H9 (cell line): ENCODE results near the gene ADRB1. TPM values are rescaled to one million over a fixed set of nuclear protein-coding genes. Genes with fewer than 3 reads are reported as not detected.

ENCODE experiments used
- DNase-seq: peaks from one replicate; pipeline ENCODE4 v3.0.0-alpha.2; 2017
- H2AFZ ChIP-seq: one replicate; pipeline ENCODE4 v1.6.1; 2013; ENCODE audit warnings: mild to moderate bottlenecking, low read length, control low read depth, moderate library complexity
- H2AK5ac ChIP-seq: 2 replicates; pipeline ENCODE4 v1.6.1; 2013; ENCODE audit warnings: low read length, control low read depth, mixed read lengths; ENCODE audit not compliant: insufficient read length
- H2BK120ac ChIP-seq: one replicate; pipeline ENCODE4 v1.6.1; 2013; ENCODE audit warnings: low read depth, mild to moderate bottlenecking, low read length, control low read depth, inconsistent platforms; ENCODE audit not compliant: poor library complexity, severe bottlenecking
- H2BK12ac ChIP-seq: 2 replicates; pipeline ENCODE4 v1.6.1; 2013; ENCODE audit warnings: low read length, control low read depth, mixed read lengths, low read depth; ENCODE audit not compliant: insufficient read length
- H2BK15ac ChIP-seq: 2 replicates; pipeline ENCODE4 v1.6.1; 2013; ENCODE audit warnings: low read depth, low read length, control low read depth
- H2BK20ac ChIP-seq: one replicate; pipeline ENCODE4 v1.6.1; 2013; ENCODE audit warnings: low read depth, mild to moderate bottlenecking, low read length, control low read depth, inconsistent platforms; ENCODE audit not compliant: poor library complexity, severe bottlenecking
- H2BK5ac ChIP-seq: 2 replicates; pipeline ENCODE4 v1.6.1; 2013; ENCODE audit warnings: low read length, control low read depth, mixed read lengths; ENCODE audit not compliant: insufficient read length
- H3K14ac ChIP-seq: 2 replicates; pipeline ENCODE4 v1.6.1; 2013; ENCODE audit warnings: low read length, control low read depth; ENCODE audit not compliant: insufficient read depth
- H3K18ac ChIP-seq: 2 replicates; pipeline ENCODE4 v1.6.1; 2013; ENCODE audit warnings: low read depth, mild to moderate bottlenecking, mixed read lengths, low read length, control low read depth; ENCODE audit not compliant: insufficient read length
- H3K23ac ChIP-seq: 2 replicates; pipeline ENCODE4 v1.6.1; 2013; ENCODE audit warnings: low read length, control low read depth, mixed read lengths, low read depth; ENCODE audit not compliant: insufficient read length
- H3K23me2 ChIP-seq: 2 replicates; pipeline ENCODE4 v1.6.1; 2013; ENCODE audit warnings: low read depth, mild to moderate bottlenecking, mixed read lengths, low read length, control low read depth; ENCODE audit not compliant: insufficient read length, poor library complexity, severe bottlenecking
- H3K27ac ChIP-seq: 2 replicates; pipeline ENCODE4 v1.5.1; 2013; ENCODE audit warnings: low read length, control low read depth, mixed read lengths, low read depth; ENCODE audit not compliant: insufficient read length
- H3K27me3 ChIP-seq: 2 replicates; pipeline ENCODE4 v1.6.1; 2013; ENCODE audit warnings: low read length, control low read depth, inconsistent platforms; ENCODE audit not compliant: insufficient read depth
- H3K4ac ChIP-seq: 2 replicates; pipeline ENCODE4 v1.6.1; 2013; ENCODE audit warnings: low read depth, mild to moderate bottlenecking, control low read depth, inconsistent platforms, low read length, moderate library complexity
- H3K4me1 ChIP-seq: 2 replicates; pipeline ENCODE4 v1.6.1; 2013; ENCODE audit warnings: low read length, control low read depth, inconsistent platforms; ENCODE audit not compliant: insufficient read depth
- H3K4me2 ChIP-seq: 2 replicates; pipeline ENCODE4 v1.6.1; 2013; ENCODE audit warnings: low read length, control low read depth, mixed read lengths; ENCODE audit not compliant: insufficient read length, insufficient read depth
- H3K56ac ChIP-seq: 2 replicates; pipeline ENCODE4 v1.6.1; 2013; ENCODE audit warnings: low read depth, mild to moderate bottlenecking, mixed read lengths, low read length, control low read depth; ENCODE audit not compliant: insufficient read length
- H3K79me1 ChIP-seq: 2 replicates; pipeline ENCODE4 v1.6.1; 2013; ENCODE audit warnings: low read depth, mild to moderate bottlenecking, moderate library complexity, low read length, control low read depth, inconsistent platforms; ENCODE audit not compliant: insufficient read depth, poor library complexity, severe bottlenecking
- H3K79me2 ChIP-seq: 2 replicates; pipeline ENCODE4 v1.6.1; 2013; ENCODE audit warnings: low read length, control low read depth, inconsistent platforms; ENCODE audit not compliant: insufficient read depth
- H3K9ac ChIP-seq: 2 replicates; pipeline ENCODE4 v1.6.1; 2013; ENCODE audit warnings: low read length, control low read depth, mixed read lengths; ENCODE audit not compliant: insufficient read length; ENCODE audit errors: extremely low read depth
- H3K9me3 ChIP-seq: one replicate; pipeline ENCODE4 v1.6.1; 2013; ENCODE audit warnings: low read depth, low read length, inconsistent platforms; ENCODE audit not compliant: control insufficient read depth
- H3T11ph ChIP-seq: one replicate; pipeline ENCODE4 v1.6.1; 2013; ENCODE audit warnings: mild to moderate bottlenecking, low read length, control low read depth, inconsistent platforms
- H4K20me1 ChIP-seq: one replicate; pipeline ENCODE4 v1.6.1; 2013; ENCODE audit not compliant: control insufficient read depth, insufficient read length, insufficient read depth
- H4K5ac ChIP-seq: 2 replicates; pipeline ENCODE4 v1.6.1; 2013; ENCODE audit warnings: low read depth, mild to moderate bottlenecking, mixed read lengths, low read length, control low read depth; ENCODE audit not compliant: insufficient read length
- H4K8ac ChIP-seq: replicated peaks from 2 replicates; pipeline ENCODE4 v1.6.1; 2013; ENCODE audit warnings: low read length, control low read depth, mixed read lengths, low read depth; ENCODE audit not compliant: insufficient read length
- H4K91ac ChIP-seq: 2 replicates; pipeline ENCODE4 v1.6.1; 2013; ENCODE audit warnings: low read depth, mild to moderate bottlenecking, moderate library complexity, mixed read lengths, low read length, control low read depth; ENCODE audit not compliant: insufficient read length
- H3K27ac Mint-ChIP-seq, 3 experiments: 2 replicates in 2 of 3; 3 replicates in 1 of 3; pipeline ENCODE4 v1.8.0; 2020 to 2021; ENCODE audit warnings: mixed read lengths in 3 of 3, mild to moderate bottlenecking in 1 of 3, moderate library complexity in 1 of 3
- H3K27me3 Mint-ChIP-seq: 2 replicates; pipeline ENCODE4 v1.8.0; 2021; ENCODE audit warnings: low read depth, mild to moderate bottlenecking, moderate library complexity, mixed read lengths
- H3K36me3 Mint-ChIP-seq, 3 experiments: 2 replicates in 2 of 3; 3 replicates in 1 of 3; pipeline ENCODE4 v1.8.0; 2020 to 2021; ENCODE audit warnings: low read depth in 3 of 3, mixed read lengths in 3 of 3; ENCODE audit not compliant: insufficient read depth in 1 of 3
- H3K4me1 Mint-ChIP-seq, 2 experiments: 2 replicates each; pipeline ENCODE4 v1.8.0; 2020; ENCODE audit warnings: mixed read lengths in 2 of 2
- H3K4me3 Mint-ChIP-seq, 2 experiments: 2 replicates in 1 of 2; 3 replicates in 1 of 2; pipeline ENCODE4 v1.8.0; 2020 to 2021; ENCODE audit warnings: mild to moderate bottlenecking in 2 of 2, mixed read lengths in 2 of 2, moderate library complexity in 1 of 2
- H3K9me3 Mint-ChIP-seq, 2 experiments: 2 replicates in 1 of 2; 3 replicates in 1 of 2; pipeline ENCODE4 v1.8.0; 2020; ENCODE audit warnings: mild to moderate bottlenecking in 2 of 2, mixed read lengths in 2 of 2, moderate library complexity in 1 of 2
- CTCF ChIP-seq: fragments of 200-600 bp; sonication (generic); conservative IDR thresholded peaks from 3 replicates; pipeline ENCODE4 v1.8.0; 2021; ENCODE audit warnings: antibody characterized with exemption, mild to moderate bottlenecking
- WGBS: extraction: QIAGEN DNeasy Blood & Tissue Kit; methylation state at CpG from one replicate; pipeline ENCODE4 v1.1.7; 2013; ENCODE audit warnings: missing lambda C conversion rate, low lambda C conversion rate, mixed read lengths; ENCODE audit not compliant: insufficient read length; ENCODE audit errors: extremely low coverage; 5-methylcytosine and 5-hydroxymethylcytosine counted together
- total RNA-seq: library from RNA; stranded (reverse); gene quantifications from 2 replicates; pipeline ENCODE4 v1.2.1, GENCODE V29; 2021

ADRB1 gene
- total RNA-seq, 1 experiment from 2014 or later, result 0.13 TPM

GRCh38 chr10:114095559-114096337 lies 52.1 kb downstream of the ADRB1 start:
- H3T11ph ChIP-seq, result no peak overlapping the region
- no peak overlapping the region for H2BK20ac ChIP-seq
- Mint-ChIP-seq H3K36me3 (no peaks in the 10 kb centered on the region), H3K9me3 (peaks cover 3 to 4% of the 10 kb centered on the region in 2 experiments; a peak in 4 of 5 replicates), H3K4me3 (no peak overlapping the region), H3K4me1 (peaks cover 7 to 10% of the 10 kb centered on the region in 2 experiments), H3K27ac (no peak overlapping the region), H3K27me3 (peaks cover 18% of the 10 kb centered on the region)
- H4K91ac ChIP-seq, result no peak overlapping the region
- no peak for DNase-seq
- no peaks in the 10 kb centered on the region for H3K9me3 ChIP-seq
- H3K79me2 ChIP-seq, result no peaks in the 10 kb centered on the region
- TF ChIP-seq CTCF, result no peak
- H3K14ac ChIP-seq, result no peak overlapping the region
- H3K23me2 ChIP-seq, result peaks cover 5% of the 10 kb centered on the region
- H3K56ac ChIP-seq, result no peak overlapping the region
- no CpG with 5 or more reads among the region's 13 CpGs for WGBS
- no peaks in the 10 kb centered on the region for H3K79me1 ChIP-seq
- no peaks in the 10 kb centered on the region for H4K20me1 ChIP-seq
- H3K27ac ChIP-seq, result no peak overlapping the region
- no peak overlapping the region for H2BK120ac ChIP-seq
- H2AFZ ChIP-seq, result no peak overlapping the region
- no peak overlapping the region for H4K8ac ChIP-seq
- no peak overlapping the region for H3K4ac ChIP-seq
- no peak overlapping the region for H4K5ac ChIP-seq
- no peaks in the 10 kb centered on the region for H3K4me1 ChIP-seq
- H3K4me2 ChIP-seq, result no peak overlapping the region
- H2BK12ac ChIP-seq, result no peak overlapping the region
- no peak overlapping the region for H2BK15ac ChIP-seq
- H3K18ac ChIP-seq, result no peak overlapping the region
- H2AK5ac ChIP-seq, result no peak overlapping the region
- no peak overlapping the region for H2BK5ac ChIP-seq
- no peak overlapping the region for H3K23ac ChIP-seq
- H3K9ac ChIP-seq, result no peak overlapping the region
- peaks cover 7% of the 10 kb centered on the region; the same call in 1 of the 2 replicates for H3K27me3 ChIP-seq

Other genes starting within 250 kb of the ADRB1 start
- gene DCLRE1A, start 189.8 kb upstream of the ADRB1 start, total RNA-seq, result 8.8 and 9.9 TPM in 2 replicates
- gene NHLRC2, start 189.2 kb upstream of the ADRB1 start, total RNA-seq, result 30.9 and 31.2 TPM in 2 replicates
- 16.7 and 17.4 TPM in 2 replicates for gene CCDC186, start 130.3 kb downstream of the ADRB1 start, total RNA-seq
- 0.15 TPM in 1 of 2 replicates, not detected in the other for gene TDRD1, start 135.5 kb downstream of the ADRB1 start, total RNA-seq
- 1.4 and 1.6 TPM in 2 replicates for gene VWA2, start 195.4 kb downstream of the ADRB1 start, total RNA-seq